GM19438 (cell line): Measurements from ENCODE around the gene NFIA.

Source experiments
- ATAC-seq: cut with Tn5 transposase; IDR thresholded peaks from one replicate; pipeline ENCODE4 v1.9.1; 2021; ENCODE audit warnings: low read depth; ENCODE audit not compliant: unreplicated experiment

The NFIA gene

GRCh38 chr1:61501971-61502916 lies 419.9 kb downstream of the NFIA start:
- ATAC-seq = no peak

GRCh38 chr1:61504305-61504704 lies 421.9 kb downstream of the NFIA start:
- ATAC-seq = no peak

- ATAC-seq = no peak
Measured at GRCh38 chr1:61504852-61505390, 422.6 kb downstream of the NFIA start.

- no peak for ATAC-seq
Measured at GRCh38 chr1:61506236-61506635, 423.9 kb downstream of the NFIA start.

- ATAC-seq = no peak
Measured at GRCh38 chr1:61506944-61507500, 424.7 kb downstream of the NFIA start.
